Tibial nerve (tissue), 3 donors: ENCODE results near the gene CCDC24.

ENCODE experiments used
- CTCF ChIP-seq, 5 experiments: fragments of 200-600 bp in 3 of 5; fragments of 450-650 bp in 2 of 5; sonication (generic) in 3 of 5; IDR thresholded peaks; one replicate each; pipeline ENCODE4 v1.5.1; 2016 to 2019; ENCODE audit warnings: antibody characterized with exemption in 5 of 5, mild to moderate bottlenecking in 3 of 5, moderate library complexity in 2 of 5
- POLR2A ChIP-seq, 2 donors: fragments of 450-650 bp; IDR thresholded peaks; one replicate each; pipeline ENCODE4 v1.6.1; 2017; ENCODE audit warnings: antibody characterized with exemption in 2 of 2, mild to moderate bottlenecking in 2 of 2, moderate library complexity in 2 of 2

- no peak for TF ChIP-seq CTCF (IDR thresholded peaks at IDR 0.05)
- TF ChIP-seq POLR2A (IDR thresholded peaks at IDR 0.05) = no peak
Observed at GRCh38 chr1:43984855-43985254, 6.5 kb upstream of the CCDC24 start.
